ENCODE results near the gene LCN12.

DNA sequence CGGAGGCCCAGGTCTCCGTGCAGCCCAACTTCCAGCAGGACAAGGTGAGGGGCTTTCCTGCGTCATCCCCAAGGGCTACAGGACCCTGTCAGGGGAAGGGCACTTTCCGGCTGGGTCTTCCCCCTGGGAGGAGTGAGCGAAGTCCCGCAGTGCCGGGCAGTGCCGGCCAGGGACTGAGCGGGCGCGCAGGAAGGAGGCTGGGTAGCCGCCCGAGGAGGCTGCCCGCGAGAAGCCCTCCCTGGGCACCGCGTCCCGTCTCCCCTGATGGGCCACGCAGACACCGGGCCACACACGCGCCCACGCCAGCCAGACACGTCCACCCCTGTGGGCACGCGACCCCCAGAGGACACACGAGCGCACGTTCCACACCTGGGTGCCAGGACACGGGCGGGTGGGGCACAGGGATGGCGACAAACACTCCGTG lies 25.6 kb downstream of the LCN12 start:
- TF ChIP-seq, protein P1, sequence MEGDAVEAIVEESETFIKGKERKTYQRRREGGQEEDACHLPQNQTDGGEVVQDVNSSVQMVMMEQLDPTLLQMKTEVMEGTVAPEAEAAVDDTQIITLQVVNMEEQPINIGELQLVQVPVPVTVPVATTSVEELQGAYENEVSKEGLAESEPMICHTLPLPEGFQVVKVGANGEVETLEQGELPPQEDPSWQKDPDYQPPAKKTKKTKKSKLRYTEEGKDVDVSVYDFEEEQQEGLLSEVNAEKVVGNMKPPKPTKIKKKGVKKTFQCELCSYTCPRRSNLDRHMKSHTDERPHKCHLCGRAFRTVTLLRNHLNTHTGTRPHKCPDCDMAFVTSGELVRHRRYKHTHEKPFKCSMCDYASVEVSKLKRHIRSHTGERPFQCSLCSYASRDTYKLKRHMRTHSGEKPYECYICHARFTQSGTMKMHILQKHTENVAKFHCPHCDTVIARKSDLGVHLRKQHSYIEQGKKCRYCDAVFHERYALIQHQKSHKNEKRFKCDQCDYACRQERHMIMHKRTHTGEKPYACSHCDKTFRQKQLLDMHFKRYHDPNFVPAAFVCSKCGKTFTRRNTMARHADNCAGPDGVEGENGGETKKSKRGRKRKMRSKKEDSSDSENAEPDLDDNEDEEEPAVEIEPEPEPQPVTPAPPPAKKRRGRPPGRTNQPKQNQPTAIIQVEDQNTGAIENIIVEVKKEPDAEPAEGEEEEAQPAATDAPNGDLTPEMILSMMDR (conservative IDR thresholded peaks at IDR 0.05 in 1 of 2, IDR thresholded peaks at IDR 0.05 in 1 of 2; ENCODE audit: low read depth in 1 of 2, low read length in 2 of 2) = no peak
- TF ChIP-seq EZH2 (IDR thresholded peaks at IDR 0.05; ENCODE audit: low read length, missing control alignments) = no peak
